Tibial artery (tissue), 4 donors: ENCODE results near the gene HOXA1.

ENCODE experiments used
- DNase-seq, 2 donors: peaks; one replicate each; pipeline ENCODE4 v3.0.0-alpha.2; 2019
- H3K27ac ChIP-seq, 2 donors: fragments of 200-600 bp; sonication (generic) in 1 of 2; 1 replicate in 1 of 2; 2 replicates in 1 of 2; pipeline ENCODE4 v1.5.1; 2018 to 2019; ENCODE audit warnings: mild to moderate bottlenecking in 1 of 2
- H3K27me3 ChIP-seq, 2 donors: fragments of 200-600 bp; sonication (generic) in 1 of 2; one replicate each; pipeline versions ENCODE4 v1.5.1 to v1.6.0; 2016 to 2019
- H3K36me3 ChIP-seq, 3 donors: fragments of 200-600 bp; sonication (generic) in 2 of 3; one replicate each; pipeline ENCODE4 v1.5.1; 2016 to 2019; ENCODE audit warnings: mild to moderate bottlenecking in 2 of 3
- H3K4me1 ChIP-seq, 4 donors: fragments of 200-600 bp; sonication (generic) in 2 of 4; 1 replicate in 3 of 4; 2 replicates in 1 of 4; pipeline ENCODE4 v1.5.1; 2016 to 2019
- H3K4me3 ChIP-seq, 2 donors: fragments of 200-600 bp; sonication (generic) in 1 of 2; 1 replicate in 1 of 2; 2 replicates in 1 of 2; pipeline ENCODE4 v1.5.1; 2018 to 2019; ENCODE audit warnings: mild to moderate bottlenecking in 2 of 2
- H3K9me3 ChIP-seq, 3 donors: fragments of 200-600 bp; sonication (generic) in 1 of 3; one replicate each; pipeline ENCODE4 v1.5.1; 2016 to 2019
- intact Hi-C: fragments of 100-400 bp; cut with DNase I; formaldehyde crosslinking; loops from one replicate; pipeline ENCODE4 v1.15.0; 2023; ENCODE audit warnings: low total_unique reads
- TF ChIP-seq, protein P1 (sequence below), 2 experiments: fragments of 200-600 bp in 1 of 2; fragments of 450-650 bp in 1 of 2; IDR thresholded peaks; one replicate each; pipeline ENCODE4 v1.5.1; 2017 to 2019; ENCODE audit warnings: antibody characterized with exemption in 2 of 2, mild to moderate bottlenecking in 1 of 2, moderate library complexity in 1 of 2

The HOXA1 gene

DNA sequence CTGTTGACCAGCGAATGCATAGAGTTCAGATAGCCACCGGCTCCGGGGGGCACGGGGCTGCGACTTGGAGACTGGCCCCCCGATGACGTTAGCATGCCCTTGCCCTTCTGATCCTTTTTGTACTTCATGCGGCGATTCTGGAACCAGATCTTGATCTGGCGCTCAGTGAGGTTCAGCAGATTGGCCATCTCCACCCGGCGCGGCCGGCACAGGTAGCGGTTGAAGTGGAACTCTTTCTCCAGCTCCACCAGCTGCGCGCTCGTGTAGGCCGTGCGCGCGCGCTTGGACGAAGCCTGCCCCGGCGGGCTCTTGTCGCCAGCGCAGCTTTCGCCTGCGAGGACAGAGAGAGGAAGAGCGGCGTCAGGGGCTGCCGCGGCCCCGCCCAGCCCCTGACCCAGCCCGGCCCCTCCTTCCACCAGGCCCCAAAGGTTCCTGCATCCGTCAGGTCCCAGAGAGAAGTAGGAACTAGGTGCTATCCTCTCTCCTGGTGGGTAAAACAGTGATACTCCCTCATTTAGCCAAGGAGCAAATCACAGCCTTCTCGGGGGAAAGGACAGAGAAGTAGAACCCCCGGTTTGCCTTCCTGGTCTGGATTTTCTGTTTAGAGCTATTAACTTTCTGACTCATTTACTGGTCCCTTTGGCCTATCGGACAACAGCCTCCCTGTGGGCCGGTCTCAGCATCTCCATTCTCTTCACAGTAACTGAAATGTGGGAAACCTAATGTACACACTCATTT is 12.8 kb upstream of the HOXA1 start:
- TF ChIP-seq, protein P1, sequence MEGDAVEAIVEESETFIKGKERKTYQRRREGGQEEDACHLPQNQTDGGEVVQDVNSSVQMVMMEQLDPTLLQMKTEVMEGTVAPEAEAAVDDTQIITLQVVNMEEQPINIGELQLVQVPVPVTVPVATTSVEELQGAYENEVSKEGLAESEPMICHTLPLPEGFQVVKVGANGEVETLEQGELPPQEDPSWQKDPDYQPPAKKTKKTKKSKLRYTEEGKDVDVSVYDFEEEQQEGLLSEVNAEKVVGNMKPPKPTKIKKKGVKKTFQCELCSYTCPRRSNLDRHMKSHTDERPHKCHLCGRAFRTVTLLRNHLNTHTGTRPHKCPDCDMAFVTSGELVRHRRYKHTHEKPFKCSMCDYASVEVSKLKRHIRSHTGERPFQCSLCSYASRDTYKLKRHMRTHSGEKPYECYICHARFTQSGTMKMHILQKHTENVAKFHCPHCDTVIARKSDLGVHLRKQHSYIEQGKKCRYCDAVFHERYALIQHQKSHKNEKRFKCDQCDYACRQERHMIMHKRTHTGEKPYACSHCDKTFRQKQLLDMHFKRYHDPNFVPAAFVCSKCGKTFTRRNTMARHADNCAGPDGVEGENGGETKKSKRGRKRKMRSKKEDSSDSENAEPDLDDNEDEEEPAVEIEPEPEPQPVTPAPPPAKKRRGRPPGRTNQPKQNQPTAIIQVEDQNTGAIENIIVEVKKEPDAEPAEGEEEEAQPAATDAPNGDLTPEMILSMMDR (IDR thresholded peaks at IDR 0.05): no peak
- intact Hi-C loops: no loop called here
- H3K4me1 ChIP-seq: peaks cover 5 to 50% (median 31%) of the 10 kb centered on the region in 4 donors
- no peaks in the 10 kb centered on the region for H3K27me3 ChIP-seq
- peak overlapping the region in 1 of 2 donors; percentile 19 for H3K4me3 ChIP-seq
- H3K27ac ChIP-seq: no peak overlapping the region
- H3K36me3 ChIP-seq: peaks cover 0 to 9% (median 0%) of the 10 kb centered on the region in 3 donors
- no peaks in the 10 kb centered on the region for H3K9me3 ChIP-seq
- no peak for DNase-seq

DNA sequence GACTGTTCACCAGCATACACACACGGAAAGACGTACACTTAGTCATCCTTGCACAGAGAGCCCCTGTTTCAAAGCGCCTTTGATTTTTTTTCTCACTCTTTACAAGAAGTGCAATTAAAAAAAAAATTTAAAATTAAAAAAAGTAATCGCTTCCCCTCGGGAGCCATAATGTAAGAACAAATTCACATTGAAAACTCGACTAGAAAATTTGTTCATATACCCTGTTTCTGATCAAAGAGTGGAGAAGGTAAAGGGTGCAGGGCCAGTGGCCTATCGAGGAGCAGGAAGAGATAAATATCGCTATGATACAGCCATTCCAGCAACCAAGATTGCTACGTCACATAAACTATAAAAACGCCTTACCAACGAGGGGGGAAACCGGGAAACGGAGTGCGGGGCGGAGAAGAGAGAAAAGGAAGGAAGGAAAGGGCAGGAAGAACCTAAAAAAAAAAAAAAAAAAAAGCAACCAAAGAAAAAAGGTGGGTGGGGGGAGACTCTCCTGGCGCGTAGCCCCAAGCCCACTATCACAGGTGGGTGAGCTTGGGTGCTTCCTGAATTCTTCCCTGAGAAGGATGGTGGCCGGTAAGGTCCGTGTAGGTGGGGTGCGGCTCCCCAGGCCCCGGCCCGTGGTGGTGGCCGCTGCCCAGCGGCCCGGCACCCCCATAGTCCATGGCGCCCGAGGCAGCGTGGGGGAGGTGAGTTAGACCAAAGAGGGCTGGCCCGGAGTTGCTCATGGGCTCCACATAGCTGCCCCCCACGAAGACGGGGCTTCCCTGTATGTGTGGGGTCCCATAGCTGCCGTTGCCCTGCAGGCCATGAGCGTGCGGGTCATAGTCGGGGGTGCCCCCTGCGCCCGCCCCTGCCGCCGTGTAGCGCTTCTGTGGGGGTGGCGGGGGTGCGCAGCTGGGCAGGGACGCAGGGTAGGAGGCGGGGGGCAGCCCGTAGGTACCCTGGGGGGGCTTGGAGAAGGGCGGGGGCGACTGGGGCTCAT is 11.9 kb upstream of the HOXA1 start:
- no peak overlapping the region for H3K27ac ChIP-seq
- no peaks in the 10 kb centered on the region for H3K27me3 ChIP-seq
- TF ChIP-seq, protein P1 (IDR thresholded peaks at IDR 0.05): no peak
- peaks cover 5 to 44% (median 25%) of the 10 kb centered on the region in 4 donors for H3K4me1 ChIP-seq
- H3K4me3 ChIP-seq: peak overlapping the region in 1 of 2 donors; percentile 19
- H3K36me3 ChIP-seq: peaks cover 0 to 9% (median 0%) of the 10 kb centered on the region in 3 donors
- intact Hi-C loops: no loop called here
- no peak for DNase-seq
- H3K9me3 ChIP-seq: no peaks in the 10 kb centered on the region

DNA sequence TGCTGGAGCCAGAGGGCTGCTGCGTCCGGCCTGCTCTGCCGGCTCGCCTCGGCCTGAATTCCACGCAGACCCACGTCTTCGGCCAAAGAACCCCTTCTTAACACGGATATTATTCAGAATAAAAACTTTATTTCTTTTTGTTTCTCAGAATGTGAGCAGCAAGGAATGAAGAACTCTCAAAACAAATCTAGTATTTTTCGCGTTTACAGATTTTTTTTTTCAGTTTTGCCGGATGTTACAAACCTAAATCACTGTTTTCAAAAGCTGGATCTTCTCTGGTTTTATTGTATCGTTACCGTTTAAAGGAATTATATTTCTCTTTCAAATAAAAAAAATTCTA is 11.1 kb upstream of the HOXA1 start:
- Histone ChIP-seq H3K4me3 (peak overlapping the region in 1 of 2 donors; percentile 24), H3K4me1 (peaks cover 5 to 36% (median 25%) of the 10 kb centered on the region in 4 donors), H3K27ac (no peak overlapping the region), H3K27me3 (no peaks in the 10 kb centered on the region), H3K36me3 (peaks cover 0 to 9% (median 0%) of the 10 kb centered on the region in 3 donors), H3K9me3 (no peaks in the 10 kb centered on the region)
- no peak for DNase-seq
- TF ChIP-seq, protein P1 (IDR thresholded peaks at IDR 0.05): no peak
- intact Hi-C loops: no loop called here

DNA sequence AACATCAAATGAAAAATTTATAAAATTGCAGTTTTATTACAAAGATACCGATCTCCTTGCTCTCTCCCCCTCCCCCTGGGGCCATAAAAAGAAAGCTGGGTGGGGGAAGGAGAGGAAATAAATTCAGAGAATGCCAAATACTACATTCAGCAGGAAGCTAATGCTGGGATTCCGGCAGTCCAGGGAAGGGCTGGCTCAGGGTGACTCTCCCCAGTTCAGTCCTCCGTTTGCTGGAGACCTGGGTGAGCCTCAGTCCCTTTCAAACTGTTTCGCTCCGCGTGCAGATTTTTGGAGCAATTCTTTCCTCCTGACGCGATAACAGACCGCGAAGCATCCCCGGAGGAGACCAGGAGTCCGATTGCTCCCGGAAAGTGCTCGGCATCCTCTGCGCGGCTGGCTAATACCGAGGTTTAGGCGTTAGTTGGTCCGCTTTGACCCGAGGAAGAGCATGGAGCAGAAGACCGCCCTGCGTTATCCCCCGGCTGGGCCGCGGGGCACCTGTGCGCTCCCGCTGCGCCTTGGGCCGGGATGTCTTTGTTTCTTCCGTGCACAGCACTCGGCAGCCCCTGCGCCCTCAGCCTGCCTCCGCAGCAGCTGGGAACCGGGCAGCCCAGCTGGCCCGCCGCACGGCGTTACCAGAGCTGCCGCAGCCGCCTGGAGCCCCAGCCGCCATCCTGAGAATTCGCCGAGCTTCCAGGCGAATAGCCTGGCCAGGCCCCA is 10.5 kb upstream of the HOXA1 start:
- intact Hi-C loops: no loop called here
- peaks cover 5 to 33% (median 21%) of the 10 kb centered on the region in 4 donors for H3K4me1 ChIP-seq
- peak overlapping the region in 1 of 2 donors; percentile 11 for H3K27ac ChIP-seq
- H3K9me3 ChIP-seq: no peaks in the 10 kb centered on the region
- peak overlapping the region in 1 of 2 donors; percentile 24 for H3K4me3 ChIP-seq
- H3K27me3 ChIP-seq: no peaks in the 10 kb centered on the region
- no peak for DNase-seq
- TF ChIP-seq, protein P1 (IDR thresholded peaks at IDR 0.05): no peak
- peaks cover 0 to 9% (median 0%) of the 10 kb centered on the region in 3 donors for H3K36me3 ChIP-seq

DNA sequence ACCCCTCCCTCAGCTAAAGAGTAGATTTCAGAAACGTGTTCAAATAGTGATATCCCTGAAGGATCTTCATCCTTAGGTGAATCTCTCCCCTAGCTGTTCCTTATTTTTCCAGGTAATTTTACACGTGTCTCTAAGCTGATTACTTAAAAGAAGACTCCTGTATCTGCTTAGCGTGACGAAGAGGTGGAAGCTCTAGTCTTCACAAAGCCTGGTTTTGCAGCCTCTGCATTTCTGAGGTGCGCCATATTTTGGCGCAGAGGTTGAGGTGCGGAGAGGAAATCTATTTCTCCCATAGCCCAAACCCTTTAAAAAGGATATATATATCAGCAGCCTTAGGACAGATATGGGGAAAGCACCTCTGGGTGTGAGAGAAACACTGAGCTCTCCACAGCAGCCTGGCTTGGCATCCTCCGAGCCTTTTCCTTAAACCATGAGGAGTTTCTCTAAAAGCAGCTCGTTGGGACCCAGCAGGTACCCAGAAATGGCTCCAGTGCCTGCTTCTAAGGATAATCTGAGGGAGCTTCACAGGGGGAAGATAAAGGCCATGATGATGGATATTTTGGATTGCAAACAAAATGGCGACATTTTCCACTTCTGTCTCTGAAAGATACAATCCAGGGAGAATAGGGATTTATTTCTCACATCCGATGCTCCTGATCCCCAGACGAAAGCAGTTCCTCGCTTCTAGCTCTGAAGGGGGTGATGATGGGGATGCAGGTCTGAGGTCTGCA is 9.7 kb upstream of the HOXA1 start:
- peaks cover 0 to 9% (median 0%) of the 10 kb centered on the region in 3 donors for H3K36me3 ChIP-seq
- no peaks in the 10 kb centered on the region for H3K9me3 ChIP-seq
- no peak overlapping the region for H3K4me3 ChIP-seq
- TF ChIP-seq, protein P1 (IDR thresholded peaks at IDR 0.05): no peak
- peaks cover 0 to 25% (median 15%) of the 10 kb centered on the region in 4 donors for H3K4me1 ChIP-seq
- no peak overlapping the region for H3K27ac ChIP-seq
- intact Hi-C loops: no loop called here
- H3K27me3 ChIP-seq: no peaks in the 10 kb centered on the region
- no peak for DNase-seq
